ENCODE results near the gene CSF2.

- TF ChIP-seq CTCF (IDR thresholded peaks at IDR 0.05; ENCODE audit: low read depth, low read length, poor library complexity, severe bottlenecking) (no peak), EZH2phosphoT487 (IDR thresholded peaks at IDR 0.05; ENCODE audit: borderline replicate concordance, low read length) (no peak)
Measured at GRCh38 chr5:132101385-132101880, 27.8 kb downstream of the CSF2 start.

Measured in DOHH2 (cell line).